CD4-positive, CD25-positive, alpha-beta regulatory T cell (primary cell): ENCODE data around the gene LGI2. TPM values are rescaled to one million over a fixed set of nuclear protein-coding genes. Genes with fewer than 3 reads are reported as not detected.

Source experiments
- ATAC-seq, 2 donors: fragments of 150-1000 bp; cut with Tn5 transposase; one replicate each; pipeline ENCODE4 v1.10.0; 2021; ENCODE audit warnings: low read depth in 2 of 2, moderate number of reproducible peaks in 2 of 2, moderate library complexity in 1 of 2
- DNase-seq, 3 donors: peaks; one replicate each; pipeline versions ENCODE4 v3.0.0 to v3.0.0-alpha.2; 2012 to 2022; ENCODE audit warnings: mixed read lengths in 1 of 3
- H3K27ac ChIP-seq: one replicate; pipeline ENCODE4 v1.7.0; 2013; ENCODE audit warnings: mild to moderate bottlenecking, low read length; ENCODE audit not compliant: insufficient read depth, poor library complexity, severe bottlenecking
- H3K27me3 ChIP-seq: one replicate; pipeline ENCODE4 v1.7.0; 2013; ENCODE audit warnings: low read length; ENCODE audit not compliant: control insufficient read depth, insufficient read depth
- H3K36me3 ChIP-seq: one replicate; pipeline ENCODE4 v1.7.0; 2013; ENCODE audit warnings: mild to moderate bottlenecking, low read length, moderate library complexity; ENCODE audit not compliant: control insufficient read depth, insufficient read depth
- H3K4me1 ChIP-seq: 2 replicates; pipeline ENCODE4 v1.7.0; 2013; ENCODE audit warnings: mild to moderate bottlenecking, low read length; ENCODE audit not compliant: insufficient read depth, control insufficient read depth, poor library complexity, severe bottlenecking
- H3K4me3 ChIP-seq: one replicate; pipeline ENCODE4 v1.7.0; 2013; ENCODE audit warnings: low read depth, mild to moderate bottlenecking, low read length, moderate library complexity
- H3K9me3 ChIP-seq, 2 experiments: 1 replicate in 1 of 2; 2 replicates in 1 of 2; pipeline ENCODE4 v1.7.0; 2013; ENCODE audit warnings: low read length in 2 of 2, mild to moderate bottlenecking in 1 of 2, moderate library complexity in 1 of 2; ENCODE audit not compliant: control insufficient read depth in 2 of 2
- H3K27ac Mint-ChIP-seq, 3 donors: one replicate each; pipeline ENCODE4 v1.8.0; 2020 to 2022; ENCODE audit warnings: mild to moderate bottlenecking in 3 of 3, mixed read lengths in 3 of 3, moderate library complexity in 2 of 3
- H3K27me3 Mint-ChIP-seq: one replicate; pipeline ENCODE4 v1.8.0; 2022; ENCODE audit warnings: mild to moderate bottlenecking, mixed read lengths
- H3K36me3 Mint-ChIP-seq: one replicate; pipeline ENCODE4 v1.8.0; 2020; ENCODE audit warnings: mixed read lengths
- H3K4me1 Mint-ChIP-seq, 4 donors: one replicate each; pipeline ENCODE4 v1.8.0; 2020 to 2022; ENCODE audit warnings: mixed read lengths in 4 of 4, mild to moderate bottlenecking in 1 of 4
- H3K4me3 Mint-ChIP-seq, 4 donors: one replicate each; pipeline ENCODE4 v1.8.0; 2020 to 2022; ENCODE audit warnings: mild to moderate bottlenecking in 4 of 4, mixed read lengths in 4 of 4, moderate library complexity in 3 of 4
- H3K9me3 Mint-ChIP-seq, 7 donors: one replicate each; pipeline ENCODE4 v1.8.0; 2020 to 2022; ENCODE audit warnings: mixed read lengths in 7 of 7, mild to moderate bottlenecking in 3 of 7, moderate library complexity in 2 of 7
- polyA plus RNA-seq, 4 donors: library from polyadenylated mRNA; unstranded; fragments of 300-500 nt; fragmentation: Illumina TruSeq; gene quantifications; one replicate each; pipeline ENCODE4 v1.2.3, GENCODE V29; 2021
- total RNA-seq: library from RNA; stranded (reverse); gene quantifications from one replicate; pipeline ENCODE4 v1.2.3, GENCODE V29; 2022

The LGI2 gene
- total and polyA plus RNA-seq, 5 donors from 2014 or later = not detected

GRCh38 chr4:24969486-24969885, 61.3 kb downstream of the LGI2 start:
- H3K27me3 Mint-ChIP-seq = peaks cover under 1% of the 10 kb centered on the region
- H3K27me3 ChIP-seq = no peaks in the 10 kb centered on the region
- no peak overlapping the region for H3K27ac ChIP-seq
- peaks cover 0 to 13% (median 5%) of the 10 kb centered on the region in 7 donors for H3K9me3 Mint-ChIP-seq
- no peaks in the 10 kb centered on the region for H3K4me1 ChIP-seq
- no peak overlapping the region for H3K27ac Mint-ChIP-seq
- H3K9me3 ChIP-seq = peaks cover 8 to 14% of the 10 kb centered on the region in 2 experiments
- H3K4me1 Mint-ChIP-seq = no peaks in the 10 kb centered on the region
- ATAC-seq (no peak), DNase-seq (no peak)
- no peaks in the 10 kb centered on the region for H3K36me3 Mint-ChIP-seq
- no peak overlapping the region for H3K4me3 ChIP-seq
- no peaks in the 10 kb centered on the region for H3K36me3 ChIP-seq
- H3K4me3 Mint-ChIP-seq = no peak overlapping the region

GRCh38 chr4:24968992-24969391, 61.8 kb downstream of the LGI2 start:
- no peak for DNase-seq
- H3K36me3 Mint-ChIP-seq = no peaks in the 10 kb centered on the region
- Histone ChIP-seq H3K27ac (no peak overlapping the region), H3K4me3 (no peak overlapping the region), H3K36me3 (no peaks in the 10 kb centered on the region), H3K9me3 (peaks cover 8 to 14% of the 10 kb centered on the region in 2 experiments), H3K27me3 (no peaks in the 10 kb centered on the region), H3K4me1 (no peaks in the 10 kb centered on the region)
- no peak overlapping the region for H3K4me3 Mint-ChIP-seq
- no peak overlapping the region for H3K27ac Mint-ChIP-seq
- peaks cover 0 to 14% (median 5%) of the 10 kb centered on the region in 7 donors for H3K9me3 Mint-ChIP-seq
- ATAC-seq = no peak
- H3K27me3 Mint-ChIP-seq = no peaks in the 10 kb centered on the region
- no peaks in the 10 kb centered on the region for H3K4me1 Mint-ChIP-seq

- no peaks in the 10 kb centered on the region for H3K36me3 Mint-ChIP-seq
- Histone ChIP-seq H3K27me3 (no peaks in the 10 kb centered on the region), H3K36me3 (no peaks in the 10 kb centered on the region), H3K27ac (no peak overlapping the region), H3K4me1 (no peaks in the 10 kb centered on the region), H3K9me3 (peaks cover 8 to 14% of the 10 kb centered on the region in 2 experiments), H3K4me3 (no peak overlapping the region)
- no peak overlapping the region for H3K27ac Mint-ChIP-seq
- ATAC-seq (no peak), DNase-seq (no peak)
- no peak overlapping the region for H3K4me3 Mint-ChIP-seq
- H3K9me3 Mint-ChIP-seq = peaks cover 0 to 14% (median 5%) of the 10 kb centered on the region in 7 donors
- no peaks in the 10 kb centered on the region for H3K27me3 Mint-ChIP-seq
- H3K4me1 Mint-ChIP-seq = no peaks in the 10 kb centered on the region
Measured at GRCh38 chr4:24968278-24968677, 62.5 kb downstream of the LGI2 start.

DNA sequence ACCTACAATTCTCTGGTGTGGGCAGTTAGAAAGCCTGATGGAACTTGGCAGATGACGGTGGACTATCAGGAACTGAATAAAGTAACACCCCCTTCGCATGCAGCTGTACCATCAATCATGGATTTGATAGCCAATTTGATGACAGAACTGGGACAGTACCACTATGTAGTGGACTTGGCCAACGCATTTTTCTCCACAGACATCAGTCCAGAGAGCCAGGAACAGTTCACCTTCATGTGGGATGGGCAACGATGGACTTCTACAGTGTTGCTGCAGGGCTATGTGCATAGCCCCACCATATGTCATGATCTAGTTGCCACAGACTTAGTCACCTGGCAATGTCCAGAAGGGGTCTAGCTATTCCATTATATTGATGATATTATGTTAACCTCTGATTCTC, 63.4 kb downstream of the LGI2 start:
- Histone ChIP-seq H3K4me1 (no peaks in the 10 kb centered on the region), H3K36me3 (no peaks in the 10 kb centered on the region), H3K27ac (no peak overlapping the region), H3K4me3 (no peak overlapping the region), H3K27me3 (no peaks in the 10 kb centered on the region), H3K9me3 (peaks cover 8 to 14% of the 10 kb centered on the region in 2 experiments)
- H3K9me3 Mint-ChIP-seq = peaks cover 0 to 14% (median 5%) of the 10 kb centered on the region in 7 donors
- no peak overlapping the region for H3K27ac Mint-ChIP-seq
- H3K36me3 Mint-ChIP-seq = no peaks in the 10 kb centered on the region
- ATAC-seq = no peak
- no peak overlapping the region for H3K4me3 Mint-ChIP-seq
- H3K27me3 Mint-ChIP-seq = no peaks in the 10 kb centered on the region
- no peaks in the 10 kb centered on the region for H3K4me1 Mint-ChIP-seq
- no peak for DNase-seq

DNA sequence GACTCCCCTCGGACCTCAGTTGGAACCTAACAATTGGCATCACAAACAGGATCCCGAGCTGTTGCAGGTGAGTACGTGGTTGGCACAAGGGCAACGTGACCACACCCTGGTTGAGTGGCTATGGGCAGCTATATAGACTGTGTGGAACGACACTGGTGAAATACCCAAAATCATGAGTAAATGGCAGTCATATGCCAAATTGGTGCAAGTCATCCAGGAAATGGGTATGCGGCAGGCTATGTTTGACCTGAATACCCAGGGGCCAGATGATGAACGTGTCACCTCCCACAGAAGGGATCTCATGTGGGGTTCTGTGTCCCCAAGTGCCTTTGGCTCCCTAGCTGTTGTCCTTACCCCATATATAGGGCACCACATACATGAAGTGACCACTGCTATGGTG, 64.7 kb downstream of the LGI2 start:
- ATAC-seq = no peak
- no peaks in the 10 kb centered on the region for H3K36me3 ChIP-seq
- H3K9me3 Mint-ChIP-seq = peaks cover 0 to 15% (median 5%) of the 10 kb centered on the region in 7 donors
- peaks cover 8 to 14% of the 10 kb centered on the region in 2 experiments for H3K9me3 ChIP-seq
- DNase-seq = no peak
- H3K4me3 Mint-ChIP-seq = no peak overlapping the region
- no peak overlapping the region for H3K4me3 ChIP-seq
- H3K4me1 ChIP-seq = no peaks in the 10 kb centered on the region
- H3K27me3 ChIP-seq = no peaks in the 10 kb centered on the region
- no peak overlapping the region for H3K27ac Mint-ChIP-seq
- H3K27me3 Mint-ChIP-seq = no peaks in the 10 kb centered on the region
- no peak overlapping the region for H3K27ac ChIP-seq
- no peaks in the 10 kb centered on the region for H3K36me3 Mint-ChIP-seq
- H3K4me1 Mint-ChIP-seq = no peaks in the 10 kb centered on the region

DNA sequence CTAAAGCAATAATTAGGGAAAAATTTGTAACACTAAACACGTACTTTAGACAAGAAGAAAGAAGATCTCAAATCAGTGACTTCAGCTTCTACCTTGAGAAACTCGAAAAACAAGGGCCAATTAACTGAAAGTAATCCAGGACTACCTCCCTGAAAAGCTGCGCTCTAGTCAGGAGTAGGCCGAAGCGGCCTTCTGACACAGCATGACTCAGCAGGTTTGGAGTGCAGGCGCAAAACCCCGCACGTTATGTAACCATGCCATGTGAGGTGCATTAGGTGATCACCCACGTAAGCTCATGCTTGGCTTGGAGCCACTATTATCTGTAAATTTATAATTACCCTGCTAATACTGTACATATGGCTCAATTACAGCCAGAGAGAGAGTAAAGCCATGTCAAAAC, 65.1 kb downstream of the LGI2 start:
- no peaks in the 10 kb centered on the region for H3K4me1 Mint-ChIP-seq
- H3K9me3 Mint-ChIP-seq = peaks cover 0 to 15% (median 5%) of the 10 kb centered on the region in 7 donors
- no peaks in the 10 kb centered on the region for H3K36me3 Mint-ChIP-seq
- H3K4me3 Mint-ChIP-seq = no peak overlapping the region
- Histone ChIP-seq H3K27ac (no peak overlapping the region), H3K4me3 (no peak overlapping the region), H3K4me1 (no peaks in the 10 kb centered on the region), H3K36me3 (no peaks in the 10 kb centered on the region), H3K9me3 (peaks cover 8 to 14% of the 10 kb centered on the region in 2 experiments), H3K27me3 (no peaks in the 10 kb centered on the region)
- H3K27ac Mint-ChIP-seq = no peak overlapping the region
- no peaks in the 10 kb centered on the region for H3K27me3 Mint-ChIP-seq
- ATAC-seq = no peak
- DNase-seq = peak in 2 of 3 donors; percentile 0 to 15

DNA sequence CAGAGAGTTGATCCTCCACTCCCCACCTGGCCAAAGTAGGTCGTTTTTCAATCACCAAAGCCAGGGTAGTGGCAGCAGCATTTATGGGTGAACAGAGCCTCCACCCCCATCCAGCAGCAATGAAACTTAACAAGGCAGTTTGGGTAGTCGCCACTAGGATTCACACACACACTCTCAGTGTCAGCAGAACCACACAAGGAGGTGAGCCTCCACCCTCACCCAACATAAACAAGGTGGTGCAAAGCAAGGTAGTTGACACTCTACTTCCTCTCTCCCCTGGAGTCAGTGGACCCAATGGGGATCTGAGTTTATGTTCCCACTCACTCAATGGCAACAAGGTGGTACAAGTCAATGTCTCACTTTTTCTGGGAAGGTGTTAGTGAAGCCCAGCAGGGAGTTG, 67.5 kb downstream of the LGI2 start:
- Mint-ChIP-seq H3K4me1 (no peaks in the 10 kb centered on the region), H3K36me3 (no peaks in the 10 kb centered on the region), H3K4me3 (no peak overlapping the region), H3K27ac (no peak overlapping the region), H3K27me3 (no peaks in the 10 kb centered on the region), H3K9me3 (peaks cover 0 to 15% (median 7%) of the 10 kb centered on the region in 7 donors)
- H3K27ac ChIP-seq = no peak overlapping the region
- DNase-seq = no peak
- peaks cover 10 to 14% of the 10 kb centered on the region in 2 experiments for H3K9me3 ChIP-seq
- no peak for ATAC-seq
- H3K36me3 ChIP-seq = no peaks in the 10 kb centered on the region
- no peak overlapping the region for H3K4me3 ChIP-seq
- H3K27me3 ChIP-seq = no peaks in the 10 kb centered on the region
- H3K4me1 ChIP-seq = no peaks in the 10 kb centered on the region

- Histone ChIP-seq H3K9me3 (peaks cover 0 to 4% of the 10 kb centered on the region in 2 experiments), H3K27me3 (no peaks in the 10 kb centered on the region), H3K4me1 (no peaks in the 10 kb centered on the region), H3K36me3 (no peaks in the 10 kb centered on the region), H3K4me3 (no peak overlapping the region), H3K27ac (no peak overlapping the region)
- no peak for DNase-seq
- H3K4me3 Mint-ChIP-seq = no peak overlapping the region
- H3K36me3 Mint-ChIP-seq = no peaks in the 10 kb centered on the region
- H3K27ac Mint-ChIP-seq = no peak overlapping the region
- no peaks in the 10 kb centered on the region for H3K27me3 Mint-ChIP-seq
- H3K4me1 Mint-ChIP-seq = no peaks in the 10 kb centered on the region
- ATAC-seq = no peak
- H3K9me3 Mint-ChIP-seq = peaks cover 0 to 10% (median 3%) of the 10 kb centered on the region in 7 donors
Measured at GRCh38 chr4:24957886-24958285, 72.9 kb downstream of the LGI2 start.
